ENCODE measurements around the gene C1QL4.

GRCh38 chr12:49309386-49309785 is 27.6 kb downstream of the C1QL4 start:
- TF ChIP-seq CTCF (IDR thresholded peaks at IDR 0.05) (no peak), POLR2A (IDR thresholded peaks at IDR 0.05) (no peak)

Measured in vagina (tissue), 2 donors.